ENCODE data around the gene DIRAS3.

- no peak for TF ChIP-seq TAF1 (IDR thresholded peaks at IDR 0.05; ENCODE audit: borderline replicate concordance, low read depth, low read length)
- TF ChIP-seq POLR2AphosphoS5 (IDR thresholded peaks at IDR 0.05; ENCODE audit: low read depth, low read length) = no peak
Observed at GRCh38 chr1:68085752-68086151, 35.3 kb upstream of the DIRAS3 start.
